ENCODE results near the gene NATD1. TPM values are rescaled to one million over a fixed set of nuclear protein-coding genes. Genes with fewer than 3 reads are reported as not detected.

NATD1 gene, protein sequence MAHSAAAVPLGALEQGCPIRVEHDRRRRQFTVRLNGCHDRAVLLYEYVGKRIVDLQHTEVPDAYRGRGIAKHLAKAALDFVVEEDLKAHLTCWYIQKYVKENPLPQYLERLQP
- 1 to 10 TPM; 5.4 to 5.7 TPM for total RNA-seq

DNA sequence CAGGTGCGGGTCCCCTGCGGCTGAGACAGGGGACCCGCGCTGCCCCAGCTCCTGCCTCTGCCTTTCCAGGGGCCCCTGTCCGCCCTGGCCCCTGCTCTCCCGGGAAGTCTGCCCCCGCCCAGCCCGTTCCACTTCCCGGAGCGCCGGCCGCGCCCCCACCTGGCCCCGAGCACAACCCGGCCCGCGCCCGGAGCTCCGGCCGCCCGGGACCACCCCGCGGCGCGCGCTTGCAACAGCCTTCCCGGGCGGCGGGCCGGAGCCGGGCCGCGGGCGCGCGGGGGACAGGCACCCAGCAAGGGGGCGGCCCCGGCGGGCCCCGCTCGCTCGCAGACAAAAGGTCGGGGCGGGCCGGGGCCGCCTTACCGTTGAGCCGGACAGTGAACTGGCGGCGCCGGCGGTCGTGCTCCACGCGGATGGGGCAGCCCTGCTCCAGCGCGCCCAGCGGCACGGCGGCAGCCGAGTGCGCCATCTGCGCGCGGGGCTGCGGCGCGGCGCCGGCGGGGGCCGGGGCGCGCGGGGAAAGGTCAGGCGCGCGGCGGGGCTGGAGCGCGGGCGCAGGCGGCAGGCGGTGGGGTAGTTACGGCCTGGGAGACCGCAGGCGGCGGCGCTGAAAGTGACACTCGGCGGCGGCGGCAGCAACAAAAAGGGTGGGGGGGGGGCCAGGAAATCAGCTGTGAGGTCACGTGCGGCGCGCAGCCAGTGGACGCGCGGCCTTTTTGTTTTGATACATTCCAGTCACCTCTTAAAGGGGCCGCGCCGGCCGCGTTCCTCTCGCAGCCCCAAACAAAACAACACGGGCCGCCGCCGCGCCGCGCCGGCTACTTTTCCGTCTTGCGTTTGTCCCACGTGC lies at the start of gene NATD1:
TSS of gene NATD1 (minus strand) at position 615 of the 850 bp plus-strand sequence. CDS start at position 469, 146 bp downstream.
- peaks cover 4% of the 10 kb centered on the region for H3K27me3 Mint-ChIP-seq
- H3K4me1 Mint-ChIP-seq: peaks cover 9% of the 10 kb centered on the region
- H3K27ac Mint-ChIP-seq: no peak within 1 kb of the TSS
- H3K9me3 Mint-ChIP-seq: no peaks in the 10 kb centered on the region
- DNase-seq: peak; percentile 79
- H3K4me3 Mint-ChIP-seq: peak within 1 kb of the TSS; percentile 81
- H3K36me3 Mint-ChIP-seq: no peaks in the 10 kb centered on the region
- POLR2A ChIA-PET: interaction anchor here (1.8 kb wide), 1 partner anchor 23 kb away, joined by 6 read pairs; no protein-coding TSS in a partner anchor
- peak; percentile 82 for ATAC-seq (ENCODE audit: low read depth)

DNA sequence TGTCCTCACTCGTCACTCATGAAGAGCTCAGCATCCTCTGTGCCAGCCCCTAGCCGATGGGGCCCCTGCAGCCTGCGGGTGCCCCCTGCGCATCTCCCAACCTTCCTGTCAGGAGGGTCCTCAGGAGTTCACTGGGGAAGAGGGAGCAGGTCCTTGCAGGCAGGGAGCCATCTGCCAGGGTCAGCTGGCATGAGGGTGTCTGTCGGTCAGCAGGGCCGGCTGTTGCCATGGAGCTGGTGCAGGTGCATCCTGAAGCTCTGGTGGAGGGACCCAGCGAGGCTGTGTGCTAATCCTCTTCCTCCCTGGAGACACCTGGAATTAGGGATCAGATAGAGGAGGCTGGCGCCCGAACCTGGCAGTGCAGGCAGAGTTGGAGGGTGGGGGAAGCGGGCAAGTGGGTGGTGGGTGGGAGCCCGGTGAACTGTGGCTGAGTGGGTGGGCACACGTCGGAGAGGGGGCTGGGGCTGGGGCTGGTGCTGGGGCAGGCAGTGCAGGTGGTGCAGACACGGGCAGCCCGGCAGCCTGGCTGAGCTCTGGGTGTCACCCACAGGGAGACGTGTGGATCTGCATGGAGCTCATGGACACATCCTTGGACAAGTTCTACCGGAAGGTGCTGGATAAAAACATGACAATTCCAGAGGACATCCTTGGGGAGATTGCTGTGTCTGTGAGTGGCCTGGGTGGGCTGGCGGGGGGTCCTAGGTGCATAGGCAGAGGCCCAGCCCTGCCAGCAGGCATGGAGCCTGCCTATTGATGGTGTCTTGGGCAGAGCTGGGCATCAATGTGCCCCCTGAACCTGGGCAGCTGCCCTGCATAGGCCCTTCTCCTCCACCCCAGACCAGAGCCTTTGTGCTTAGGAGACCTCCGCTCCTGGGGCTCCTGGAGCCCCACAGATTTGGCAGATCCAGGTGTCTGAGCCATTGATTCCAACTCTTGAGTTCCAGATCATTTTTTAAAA lies 48.7 kb upstream of the NATD1 start:
- DNase-seq (no peak), ATAC-seq (ENCODE audit: low read depth) (no peak)
- Mint-ChIP-seq H3K4me3 (no peak overlapping the region), H3K27ac (no peak overlapping the region), H3K36me3 (peaks cover 25% of the 10 kb centered on the region), H3K9me3 (no peaks in the 10 kb centered on the region), H3K27me3 (no peaks in the 10 kb centered on the region), H3K4me1 (no peaks in the 10 kb centered on the region)
- POLR2A ChIA-PET: no interaction called here

- peaks cover 20% of the 10 kb centered on the region for H3K36me3 Mint-ChIP-seq
- H3K9me3 Mint-ChIP-seq: no peaks in the 10 kb centered on the region
- no peak for DNase-seq
- ATAC-seq (ENCODE audit: low read depth): no peak
- H3K27me3 Mint-ChIP-seq: no peaks in the 10 kb centered on the region
- POLR2A ChIA-PET: no interaction called here
- no peak overlapping the region for H3K27ac Mint-ChIP-seq
- H3K4me3 Mint-ChIP-seq: no peak overlapping the region
- H3K4me1 Mint-ChIP-seq: peaks cover 1% of the 10 kb centered on the region
Observed at GRCh38 chr17:21300601-21301571, 47.7 kb upstream of the NATD1 start.

DNA sequence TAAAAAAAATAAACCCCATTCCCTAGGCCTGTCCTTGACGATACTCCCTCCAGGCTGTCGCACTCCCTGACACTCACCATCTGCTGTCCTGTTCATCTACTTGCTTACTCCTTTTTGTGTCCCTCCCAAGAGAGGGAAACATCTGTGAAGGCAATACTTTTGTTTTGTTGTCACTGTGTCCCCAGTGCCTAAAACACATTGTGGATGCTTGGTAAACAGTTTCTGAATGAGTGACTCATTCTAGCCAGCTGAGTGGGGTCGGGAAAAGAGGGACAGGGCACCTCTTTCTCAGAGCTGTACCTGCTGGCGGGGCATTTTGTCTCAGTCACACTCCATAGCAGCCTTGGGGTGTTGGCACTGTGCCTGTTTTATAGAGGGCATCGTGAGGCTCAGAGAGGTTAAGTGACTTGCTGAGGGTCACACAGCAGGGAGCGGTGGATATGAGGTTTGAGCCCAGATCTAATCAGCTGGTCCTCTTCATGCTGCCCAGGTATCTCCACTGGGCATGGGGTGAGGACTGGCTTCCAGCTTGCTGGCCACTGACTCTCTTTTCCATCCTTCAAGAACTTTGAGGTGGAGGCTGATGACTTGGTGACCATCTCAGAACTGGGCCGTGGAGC lies 46.9 kb upstream of the NATD1 start:
- H3K9me3 Mint-ChIP-seq: no peaks in the 10 kb centered on the region
- POLR2A ChIA-PET: no interaction called here
- H3K27ac Mint-ChIP-seq: no peak overlapping the region
- H3K36me3 Mint-ChIP-seq: peaks cover 16% of the 10 kb centered on the region
- no peak overlapping the region for H3K4me3 Mint-ChIP-seq
- DNase-seq: no peak
- ATAC-seq (ENCODE audit: low read depth): no peak
- H3K4me1 Mint-ChIP-seq: peaks cover 2% of the 10 kb centered on the region
- H3K27me3 Mint-ChIP-seq: no peaks in the 10 kb centered on the region

- DNase-seq: no peak
- H3K9me3 Mint-ChIP-seq: no peaks in the 10 kb centered on the region
- no peaks in the 10 kb centered on the region for H3K27me3 Mint-ChIP-seq
- H3K27ac Mint-ChIP-seq: no peak overlapping the region
- POLR2A ChIA-PET: interaction anchor here (0.7 kb wide), 1 partner anchor 1043 kb away, joined by 5 read pairs; no protein-coding TSS in a partner anchor
- H3K36me3 Mint-ChIP-seq: peaks cover 14% of the 10 kb centered on the region
- peaks cover 2% of the 10 kb centered on the region for H3K4me1 Mint-ChIP-seq
- ATAC-seq (ENCODE audit: low read depth): no peak
- H3K4me3 Mint-ChIP-seq: no peak overlapping the region
Observed at GRCh38 chr17:21298983-21299519, 45.8 kb upstream of the NATD1 start.

- Mint-ChIP-seq H3K27ac (no peak overlapping the region), H3K36me3 (peaks cover 11% of the 10 kb centered on the region), H3K9me3 (no peaks in the 10 kb centered on the region), H3K4me3 (no peak overlapping the region), H3K27me3 (no peaks in the 10 kb centered on the region), H3K4me1 (peaks cover 2% of the 10 kb centered on the region)
- ATAC-seq (ENCODE audit: low read depth) (no peak), DNase-seq (no peak)
- POLR2A ChIA-PET: no interaction called here
Observed at GRCh38 chr17:21298056-21298982, 45.1 kb upstream of the NATD1 start.

DNA sequence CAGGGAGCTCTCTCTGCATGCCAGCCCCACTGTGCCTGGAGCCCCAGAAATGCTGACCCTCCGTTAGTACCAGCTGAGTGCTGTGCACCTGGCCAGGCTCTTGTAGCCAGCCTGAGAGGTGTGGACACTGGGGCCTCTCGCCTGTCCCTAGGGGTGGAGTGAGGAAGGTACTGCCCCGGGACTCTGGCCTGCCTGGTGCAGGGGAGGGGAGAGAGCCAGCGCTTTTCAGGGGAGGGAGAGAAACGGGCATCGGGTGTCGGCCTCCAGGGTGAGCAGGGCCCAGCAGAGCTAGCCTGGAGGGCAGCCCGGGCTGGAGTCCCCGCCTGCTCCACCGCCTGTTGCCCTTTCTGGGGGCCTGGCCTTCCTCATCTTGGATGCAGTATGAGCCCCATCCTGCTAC lies 44.4 kb upstream of the NATD1 start:
- no peak overlapping the region for H3K4me3 Mint-ChIP-seq
- H3K9me3 Mint-ChIP-seq: no peaks in the 10 kb centered on the region
- DNase-seq (no peak), ATAC-seq (ENCODE audit: low read depth) (no peak)
- H3K4me1 Mint-ChIP-seq: peaks cover 2% of the 10 kb centered on the region
- H3K27me3 Mint-ChIP-seq: no peaks in the 10 kb centered on the region
- peaks cover 11% of the 10 kb centered on the region for H3K36me3 Mint-ChIP-seq
- no peak overlapping the region for H3K27ac Mint-ChIP-seq
- POLR2A ChIA-PET: no interaction called here

DNA sequence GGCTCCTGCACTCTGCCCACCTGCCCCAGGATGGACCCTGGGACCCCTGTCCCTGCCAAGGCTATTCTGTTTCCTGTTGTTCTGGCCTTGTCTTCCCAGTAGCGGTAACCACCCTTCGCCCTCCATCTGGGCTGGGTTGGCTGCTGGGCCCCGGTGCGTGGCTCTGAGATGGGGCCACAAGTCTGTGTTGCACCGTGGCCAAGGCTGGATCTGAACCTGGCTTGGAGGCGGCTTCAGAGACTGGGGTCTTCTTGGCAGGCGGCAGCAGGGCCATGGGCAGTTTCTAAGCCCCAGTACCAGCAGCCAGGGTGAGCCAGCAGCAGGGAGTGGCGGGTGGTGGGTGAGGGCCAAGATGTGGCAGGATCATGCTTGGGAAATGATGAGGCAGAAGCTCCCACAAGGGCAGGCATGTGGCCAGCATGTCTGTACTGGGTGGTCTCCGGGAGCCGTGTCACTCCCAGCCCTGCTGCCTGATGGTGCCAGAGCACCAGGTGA lies 43.9 kb upstream of the NATD1 start:
- no peak for DNase-seq
- peaks cover 2% of the 10 kb centered on the region for H3K4me1 Mint-ChIP-seq
- H3K27ac Mint-ChIP-seq: no peak overlapping the region
- POLR2A ChIA-PET: no interaction called here
- no peaks in the 10 kb centered on the region for H3K9me3 Mint-ChIP-seq
- H3K27me3 Mint-ChIP-seq: no peaks in the 10 kb centered on the region
- H3K4me3 Mint-ChIP-seq: no peak overlapping the region
- no peak for ATAC-seq (ENCODE audit: low read depth)
- H3K36me3 Mint-ChIP-seq: peaks cover 9% of the 10 kb centered on the region

- POLR2A ChIA-PET: no interaction called here
- H3K36me3 Mint-ChIP-seq: peaks cover 9% of the 10 kb centered on the region
- ATAC-seq (ENCODE audit: low read depth): no peak
- H3K9me3 Mint-ChIP-seq: no peaks in the 10 kb centered on the region
- no peak for DNase-seq
- no peaks in the 10 kb centered on the region for H3K27me3 Mint-ChIP-seq
- H3K27ac Mint-ChIP-seq: no peak overlapping the region
- no peak overlapping the region for H3K4me3 Mint-ChIP-seq
- peaks cover 2% of the 10 kb centered on the region for H3K4me1 Mint-ChIP-seq
Observed at GRCh38 chr17:21296097-21297025, 43.2 kb upstream of the NATD1 start.

DNA sequence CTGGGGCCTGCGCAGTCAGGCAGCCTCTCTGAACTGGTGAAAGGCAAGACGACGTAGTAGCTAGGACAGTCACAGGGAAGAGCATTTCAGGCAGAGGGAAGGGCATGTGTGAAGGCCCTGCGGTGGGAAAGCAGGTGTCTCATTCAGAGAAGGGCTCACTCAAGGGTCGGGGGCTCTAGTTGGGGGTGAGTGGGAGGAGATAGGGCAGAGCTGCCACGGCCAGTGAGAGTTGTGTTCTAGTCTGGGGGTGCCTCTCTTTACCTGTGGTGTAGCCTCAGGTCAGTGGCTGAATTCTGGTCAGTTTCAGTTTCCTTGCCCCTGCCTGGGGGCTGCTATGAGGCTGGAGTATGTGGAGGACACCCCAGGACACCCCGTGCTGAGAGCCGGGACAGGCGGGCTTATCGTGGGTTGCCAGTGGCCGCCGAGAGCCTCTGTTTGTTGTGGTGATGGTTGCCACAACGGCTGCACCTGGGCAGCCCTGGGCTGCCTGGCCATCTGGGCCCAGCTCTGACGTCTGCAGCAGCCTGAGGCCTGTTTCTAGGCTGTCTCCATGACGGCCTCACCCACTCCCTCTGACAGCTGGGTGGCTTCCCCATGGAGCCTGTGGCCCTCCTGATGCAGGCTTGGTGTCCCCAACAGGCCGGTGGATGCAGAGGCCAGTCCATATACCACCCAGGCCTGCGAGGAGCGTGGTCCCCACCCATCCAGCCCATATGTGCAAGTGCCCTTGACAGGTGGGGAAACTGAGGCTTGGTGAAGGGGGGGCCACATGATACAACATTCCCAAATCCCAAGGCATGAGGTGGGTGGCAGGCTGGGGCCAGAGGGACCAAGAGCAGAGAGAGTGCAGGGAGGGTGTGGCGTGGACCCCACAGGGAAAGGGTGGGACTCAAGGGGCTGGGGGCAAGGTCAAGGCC lies 42.1 kb upstream of the NATD1 start:
- ATAC-seq (ENCODE audit: low read depth) (no peak), DNase-seq (no peak)
- Mint-ChIP-seq H3K27ac (no peak overlapping the region), H3K27me3 (no peaks in the 10 kb centered on the region), H3K9me3 (no peaks in the 10 kb centered on the region), H3K4me3 (no peak overlapping the region), H3K36me3 (peaks cover 3% of the 10 kb centered on the region), H3K4me1 (peaks cover 4% of the 10 kb centered on the region)
- POLR2A ChIA-PET: no interaction called here

All from activated naive CD8-positive, alpha-beta T cell treated with anti-CD3 and anti-CD28 coated beads, Interleukin-2, amount 10 ng/mL, durations not matched to agents 7 days and 5 days (primary cell).